Kidney epithelial cell (primary cell): ENCODE results near the gene NCS1. TPM values are rescaled to one million over a fixed set of nuclear protein-coding genes. Genes with fewer than 3 reads are reported as not detected.

Experiments used
- DNase-seq: peaks from one replicate; pipeline ENCODE4 v3.0.0-alpha.2; 2010; ENCODE audit warnings: low read depth
- H3K27me3 ChIP-seq: 2 replicates; pipeline ENCODE4 v1.6.0; 2011; ENCODE audit warnings: low read length; ENCODE audit not compliant: control insufficient read depth, insufficient read depth
- H3K36me3 ChIP-seq: 2 replicates; pipeline ENCODE4 v1.5.1; 2011; ENCODE audit warnings: low read length; ENCODE audit not compliant: control insufficient read depth, insufficient read depth
- H3K4me3 ChIP-seq: 2 replicates; pipeline ENCODE4 v1.5.1; 2011; ENCODE audit warnings: low read depth, mild to moderate bottlenecking, control low read depth, low read length
- CTCF ChIP-seq: IDR thresholded peaks from 2 replicates; pipeline ENCODE4 v1.5.1; 2011; ENCODE audit warnings: mild to moderate bottlenecking, moderate library complexity, low read length, control low read depth, inconsistent platforms; ENCODE audit not compliant: insufficient read depth, poor library complexity, severe bottlenecking
- total RNA-seq: library from RNA; depleted of rRNA; stranded (reverse); fragments of >200 nt; gene quantifications from 2 replicates; pipeline ENCODE4 v1.2.3, GENCODE V29; 2015

Gene NCS1
- total RNA-seq, 1 donor from 2014 or later, result 69.2 TPM

- no peaks in the 10 kb centered on the region for H3K36me3 ChIP-seq
- DNase-seq, result no peak
- no peaks in the 10 kb centered on the region for H3K27me3 ChIP-seq
- TF ChIP-seq CTCF, result no peak
- no peak overlapping the region for H3K4me3 ChIP-seq
These were observed 64.9 kb downstream of the NCS1 start for GRCh38 chr9:130237076-130237475.

- no peak for TF ChIP-seq CTCF
- DNase-seq, result no peak
- Histone ChIP-seq H3K27me3 (no peaks in the 10 kb centered on the region), H3K36me3 (no peaks in the 10 kb centered on the region), H3K4me3 (no peak overlapping the region)
These were observed 65.7 kb downstream of the NCS1 start for GRCh38 chr9:130237763-130238524.

- Histone ChIP-seq H3K36me3 (no peaks in the 10 kb centered on the region), H3K4me3 (no peak overlapping the region), H3K27me3 (no peaks in the 10 kb centered on the region)
- no peak for TF ChIP-seq CTCF
- no peak for DNase-seq
These were observed 67.1 kb downstream of the NCS1 start for GRCh38 chr9:130239363-130239695.

DNA sequence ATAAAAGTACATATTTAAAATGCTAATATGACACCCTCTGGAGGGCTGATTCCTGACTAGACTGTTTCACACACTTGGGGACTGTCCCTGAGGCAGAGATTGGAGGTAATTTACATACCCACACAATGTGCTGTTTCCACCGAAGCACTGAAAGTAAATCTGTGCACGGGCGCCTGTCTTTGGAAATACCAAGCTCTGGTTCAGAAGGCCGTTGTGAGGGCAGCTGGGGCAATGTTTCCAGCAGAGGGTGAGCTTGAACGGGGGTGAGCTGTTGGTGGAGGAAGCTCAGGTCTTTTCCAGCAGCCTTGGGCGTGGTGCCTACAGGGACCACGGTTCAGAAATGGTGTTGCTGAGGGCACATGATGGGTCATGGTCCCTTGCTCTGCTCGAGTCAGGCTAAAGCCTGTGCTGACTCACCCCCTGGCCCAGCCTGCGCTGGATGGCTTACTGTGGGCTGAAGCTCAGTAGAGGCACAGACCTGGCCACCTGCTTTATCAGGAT lies 67.6 kb downstream of the NCS1 start:
- Histone ChIP-seq H3K4me3 (no peak overlapping the region), H3K36me3 (no peaks in the 10 kb centered on the region), H3K27me3 (no peaks in the 10 kb centered on the region)
- DNase-seq, result peak; percentile 53
- TF ChIP-seq CTCF, result no peak

DNA sequence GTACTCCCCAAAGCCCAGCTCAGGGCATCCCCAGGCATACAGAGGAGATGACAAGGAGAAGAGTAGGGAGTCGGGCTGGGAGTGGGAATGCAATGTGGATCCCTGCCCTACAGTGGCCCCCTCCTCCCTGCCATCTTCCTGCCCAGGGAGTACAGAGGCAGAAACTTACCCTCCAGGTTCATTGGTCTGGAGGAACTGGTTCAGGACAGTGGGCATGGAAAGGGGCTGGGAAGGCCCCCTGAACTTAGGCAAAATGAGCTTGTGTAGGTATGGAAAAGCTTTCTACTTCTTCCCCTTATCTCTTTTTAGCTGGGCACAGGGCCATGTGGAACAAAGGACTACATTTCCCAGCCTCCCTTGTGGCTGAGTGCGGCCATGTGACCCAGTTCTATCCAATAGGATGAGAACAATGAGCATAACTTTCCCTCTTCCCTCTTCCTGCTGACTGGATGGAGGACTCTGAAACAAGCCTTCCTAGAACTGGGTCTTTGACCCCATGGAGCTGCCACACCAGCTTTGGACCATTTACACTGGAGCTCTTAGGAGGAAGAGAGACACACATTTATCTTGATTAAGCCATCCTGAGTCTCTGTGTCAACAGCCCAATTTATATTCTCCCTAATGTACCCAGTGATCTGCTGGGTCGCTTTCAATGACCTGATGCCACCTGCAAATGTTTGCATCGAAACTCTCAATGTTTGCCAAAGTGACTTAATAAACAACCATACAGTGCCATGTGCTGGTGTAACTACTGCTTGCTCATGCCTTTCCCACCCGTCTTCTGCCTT lies 68.4 kb downstream of the NCS1 start:
- Histone ChIP-seq H3K4me3 (no peak overlapping the region), H3K36me3 (no peaks in the 10 kb centered on the region), H3K27me3 (no peaks in the 10 kb centered on the region)
- no peak for DNase-seq
- TF ChIP-seq CTCF, result no peak
